Astrocyte (in vitro differentiated cells and primary cell): ENCODE measurements around the gene ODR4.

ENCODE experiments used
- CTCF ChIP-seq: IDR thresholded peaks from 2 replicates; pipeline ENCODE4 v1.5.1; 2011; ENCODE audit warnings: low read depth, mild to moderate bottlenecking, inconsistent platforms, low read length, moderate library complexity; ENCODE audit not compliant: insufficient read depth
- EZH2 ChIP-seq: IDR thresholded peaks from 2 replicates; pipeline ENCODE4 v1.6.1; 2012; ENCODE audit warnings: mild to moderate bottlenecking, low read length, inconsistent platforms; ENCODE audit not compliant: insufficient read depth

- TF ChIP-seq CTCF: no peak
- TF ChIP-seq EZH2: no peak
Observed at GRCh38 chr1:186446152-186446551, 70.5 kb downstream of the ODR4 start.
